ENCODE measurements around the gene LRP2.
A peak's percentile ranks its signal among the peaks of the same experiment; 100 is the strongest.

LRP2 gene

GRCh38 chr2:169118060-169118459, 244.3 kb downstream of the LRP2 start:
- H3K9me3 ChIP-seq = peaks cover 11% of the 10 kb centered on the region; the same call in 1 of the 2 replicates
- no peak for TF ChIP-seq Cebpa-rat (IDR thresholded peaks at IDR 0.05)
- H3K27me3 ChIP-seq = no peaks in the 10 kb centered on the region
- peaks cover 7% of the 10 kb centered on the region; the same call in 1 of the 2 replicates for H3K4me1 ChIP-seq
- H3K9ac ChIP-seq = no peak overlapping the region
- H3K27ac ChIP-seq = no peak overlapping the region
- no peaks in the 10 kb centered on the region for H4K20me1 ChIP-seq
- H3K36me3 ChIP-seq = no peaks in the 10 kb centered on the region
- no peak overlapping the region for H3K4me3 ChIP-seq
- no peak overlapping the region for H3K4me2 ChIP-seq

- H3K4me2 ChIP-seq = no peak overlapping the region
- H3K4me1 ChIP-seq = peaks cover 7% of the 10 kb centered on the region; the same call in 1 of the 2 replicates
- no peak for TF ChIP-seq Cebpa-rat (IDR thresholded peaks at IDR 0.05)
- H3K9ac ChIP-seq = no peak overlapping the region
- no peaks in the 10 kb centered on the region for H4K20me1 ChIP-seq
- H3K9me3 ChIP-seq = peaks cover 11% of the 10 kb centered on the region; the same call in 1 of the 2 replicates
- H3K36me3 ChIP-seq = no peaks in the 10 kb centered on the region
- H3K4me3 ChIP-seq = no peak overlapping the region
- no peaks in the 10 kb centered on the region for H3K27me3 ChIP-seq
- no peak overlapping the region for H3K27ac ChIP-seq
Observed at GRCh38 chr2:169116993-169117392, 245.3 kb downstream of the LRP2 start.

GRCh38 chr2:169116327-169116726, 246.0 kb downstream of the LRP2 start:
- no peak overlapping the region for H3K4me2 ChIP-seq
- H3K4me1 ChIP-seq = peaks cover 7% of the 10 kb centered on the region; the same call in 1 of the 2 replicates
- no peak overlapping the region for H3K4me3 ChIP-seq
- no peaks in the 10 kb centered on the region for H3K27me3 ChIP-seq
- H4K20me1 ChIP-seq = no peaks in the 10 kb centered on the region
- TF ChIP-seq Cebpa-rat (IDR thresholded peaks at IDR 0.05) = no peak
- no peak overlapping the region for H3K27ac ChIP-seq
- no peaks in the 10 kb centered on the region for H3K36me3 ChIP-seq
- H3K9me3 ChIP-seq = peaks cover 7% of the 10 kb centered on the region; the same call in 1 of the 2 replicates
- H3K9ac ChIP-seq = no peak overlapping the region

- H3K9ac ChIP-seq = no peak overlapping the region
- H3K4me1 ChIP-seq = peaks cover 8% of the 10 kb centered on the region; the same call in 1 of the 2 replicates
- H3K4me3 ChIP-seq = no peak overlapping the region
- no peak for TF ChIP-seq Cebpa-rat (IDR thresholded peaks at IDR 0.05)
- H3K27me3 ChIP-seq = no peaks in the 10 kb centered on the region
- H3K4me2 ChIP-seq = no peak overlapping the region
- no peaks in the 10 kb centered on the region for H4K20me1 ChIP-seq
- no peak overlapping the region for H3K27ac ChIP-seq
- no peaks in the 10 kb centered on the region for H3K9me3 ChIP-seq
- no peaks in the 10 kb centered on the region for H3K36me3 ChIP-seq
Observed at GRCh38 chr2:169114056-169114455, 248.3 kb downstream of the LRP2 start.

GRCh38 chr2:169112841-169113240, 249.5 kb downstream of the LRP2 start:
- Histone ChIP-seq H4K20me1 (no peaks in the 10 kb centered on the region), H3K9ac (no peak overlapping the region), H3K9me3 (no peaks in the 10 kb centered on the region), H3K4me2 (no peak overlapping the region), H3K36me3 (no peaks in the 10 kb centered on the region), H3K4me1 (peaks cover 7% of the 10 kb centered on the region; the same call in 1 of the 2 replicates), H3K27ac (no peak overlapping the region), H3K27me3 (no peaks in the 10 kb centered on the region), H3K4me3 (no peak overlapping the region)
- no peak for TF ChIP-seq Cebpa-rat (IDR thresholded peaks at IDR 0.05)

GRCh38 chr2:169110916-169111315, 251.4 kb downstream of the LRP2 start:
- H4K20me1 ChIP-seq = no peaks in the 10 kb centered on the region
- H3K27ac ChIP-seq = no peak overlapping the region
- no peak overlapping the region for H3K9ac ChIP-seq
- H3K4me2 ChIP-seq = peak overlapping the region; percentile 17
- peaks cover 20% of the 10 kb centered on the region for H3K4me1 ChIP-seq
- no peaks in the 10 kb centered on the region for H3K9me3 ChIP-seq
- no peak overlapping the region for H3K4me3 ChIP-seq
- H3K27me3 ChIP-seq = no peaks in the 10 kb centered on the region
- no peaks in the 10 kb centered on the region for H3K36me3 ChIP-seq
- TF ChIP-seq Cebpa-rat (IDR thresholded peaks at IDR 0.05) = no peak

- Histone ChIP-seq H3K4me1 (peaks cover 20% of the 10 kb centered on the region), H3K4me3 (no peak overlapping the region), H3K27ac (no peak overlapping the region), H3K9ac (no peak overlapping the region), H3K36me3 (no peaks in the 10 kb centered on the region), H4K20me1 (no peaks in the 10 kb centered on the region), H3K9me3 (no peaks in the 10 kb centered on the region), H3K4me2 (peak overlapping the region; percentile 17; the same call in 1 of the 2 replicates), H3K27me3 (no peaks in the 10 kb centered on the region)
- no peak for TF ChIP-seq Cebpa-rat (IDR thresholded peaks at IDR 0.05)
Observed at GRCh38 chr2:169110419-169110818, 251.9 kb downstream of the LRP2 start.

- Histone ChIP-seq H3K9me3 (no peaks in the 10 kb centered on the region), H3K27ac (no peak overlapping the region), H3K27me3 (no peaks in the 10 kb centered on the region), H3K36me3 (no peaks in the 10 kb centered on the region), H4K20me1 (no peaks in the 10 kb centered on the region), H3K4me3 (no peak overlapping the region), H3K4me2 (no peak overlapping the region), H3K4me1 (peaks cover 20% of the 10 kb centered on the region), H3K9ac (no peak overlapping the region)
- TF ChIP-seq Cebpa-rat (IDR thresholded peaks at IDR 0.05) = no peak
Observed at GRCh38 chr2:169109502-169110409, 252.6 kb downstream of the LRP2 start.

- Histone ChIP-seq H3K9me3 (no peaks in the 10 kb centered on the region), H3K27me3 (no peaks in the 10 kb centered on the region), H3K36me3 (no peaks in the 10 kb centered on the region), H3K4me3 (no peak overlapping the region), H3K4me1 (peaks cover 20% of the 10 kb centered on the region), H3K9ac (no peak overlapping the region), H3K27ac (no peak overlapping the region), H3K4me2 (peak overlapping the region; percentile 20; the same call in 1 of the 2 replicates), H4K20me1 (no peaks in the 10 kb centered on the region)
- no peak for TF ChIP-seq Cebpa-rat (IDR thresholded peaks at IDR 0.05)
Observed at GRCh38 chr2:169108099-169108884, 254.0 kb downstream of the LRP2 start.
